ENCODE results near the gene SHOX. TPM values are rescaled to one million over a fixed set of nuclear protein-coding genes. Genes with fewer than 3 reads are reported as not detected.

The SHOX gene
- total RNA-seq, 1 donor from 2014 or later: not detected

DNA sequence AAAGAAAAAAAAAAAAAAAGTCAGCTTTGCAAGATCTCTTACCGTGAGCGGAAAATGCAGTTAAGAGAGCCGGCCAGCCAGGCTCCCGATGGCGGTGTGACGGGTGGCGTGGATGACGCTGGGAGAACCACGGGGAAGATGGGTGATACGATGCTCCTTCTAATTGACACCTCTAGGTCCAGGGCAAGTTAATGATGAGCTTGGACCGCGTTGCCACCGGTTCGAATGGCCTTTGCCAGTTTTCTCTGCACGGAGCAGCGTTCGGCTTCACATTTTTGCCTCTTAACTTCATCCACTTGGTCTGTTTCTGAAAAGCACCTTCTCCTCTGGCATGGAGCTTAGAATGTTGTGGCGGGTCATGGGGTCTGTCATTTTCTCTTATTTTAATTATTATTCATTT lies 33.2 kb downstream of the SHOX start:
- intact Hi-C loops (cut with micrococcal nuclease): no loop called here

DNA sequence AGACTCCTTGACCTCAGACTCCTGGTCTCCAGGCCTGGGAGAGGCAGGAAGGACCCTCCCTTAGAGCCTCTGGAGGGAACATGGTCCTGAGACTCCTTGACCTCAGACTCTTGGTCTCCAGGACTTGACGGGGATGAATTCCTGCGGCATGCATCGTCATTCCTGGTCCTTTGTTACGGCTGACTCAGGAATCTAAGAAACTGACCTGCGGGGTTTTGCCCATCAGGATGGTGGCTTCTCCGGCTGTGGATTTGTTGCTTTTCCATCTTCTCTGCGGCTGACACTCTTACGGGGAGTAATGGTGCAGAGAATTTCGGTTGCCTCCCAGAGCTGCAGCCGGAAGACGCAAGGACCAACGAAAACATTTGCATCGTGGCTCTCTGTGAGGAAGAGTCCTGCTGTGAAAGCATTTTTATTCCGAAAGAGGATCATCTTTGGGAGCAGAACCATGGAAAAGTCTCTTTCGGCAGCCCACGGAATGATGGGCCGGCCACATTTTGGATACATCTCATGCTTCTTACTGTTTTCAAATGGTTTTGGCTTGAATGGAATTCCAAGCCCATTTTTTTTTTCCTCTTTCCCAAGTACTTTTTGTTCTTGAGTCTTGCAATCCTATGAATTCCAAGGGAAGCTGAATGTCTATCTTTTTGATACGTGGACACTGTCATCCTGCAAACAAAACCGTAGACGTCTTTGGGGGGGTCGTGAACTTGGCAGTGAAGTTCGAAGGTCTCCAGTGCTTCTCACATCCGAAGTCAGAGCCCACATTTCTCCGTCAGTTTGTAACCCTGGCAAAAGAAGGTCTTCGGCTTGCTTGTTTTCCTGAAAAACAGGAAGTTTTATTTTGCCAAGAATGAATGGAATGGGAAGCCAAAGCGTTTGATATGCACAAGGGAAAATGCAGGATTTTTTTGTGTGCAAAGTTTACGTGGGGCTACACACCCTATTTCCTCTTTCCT lies 36.5 kb downstream of the SHOX start:
- intact Hi-C loops (cut with micrococcal nuclease): no loop called here

DNA sequence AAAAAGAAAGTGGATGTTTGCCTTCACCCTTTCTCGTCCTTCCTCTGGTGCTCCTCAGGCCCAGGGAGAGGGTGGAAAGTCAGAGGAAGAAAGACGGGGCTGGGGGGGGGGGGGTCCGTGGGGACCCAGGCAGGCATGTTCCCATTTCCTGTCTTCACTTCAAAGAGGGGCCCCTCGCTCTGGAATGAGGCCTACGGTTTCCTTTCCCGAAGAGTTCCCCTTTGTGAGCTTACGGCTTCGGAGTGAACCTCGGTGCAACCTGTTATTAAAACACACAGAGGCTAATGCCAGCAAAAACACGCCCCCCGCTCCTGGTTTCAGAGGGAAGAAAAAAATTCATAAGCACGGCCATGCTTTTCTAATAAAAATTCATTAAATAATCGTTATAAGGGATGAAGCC lies 40.1 kb downstream of the SHOX start:
- intact Hi-C loops (cut with micrococcal nuclease): no loop called here

DNA sequence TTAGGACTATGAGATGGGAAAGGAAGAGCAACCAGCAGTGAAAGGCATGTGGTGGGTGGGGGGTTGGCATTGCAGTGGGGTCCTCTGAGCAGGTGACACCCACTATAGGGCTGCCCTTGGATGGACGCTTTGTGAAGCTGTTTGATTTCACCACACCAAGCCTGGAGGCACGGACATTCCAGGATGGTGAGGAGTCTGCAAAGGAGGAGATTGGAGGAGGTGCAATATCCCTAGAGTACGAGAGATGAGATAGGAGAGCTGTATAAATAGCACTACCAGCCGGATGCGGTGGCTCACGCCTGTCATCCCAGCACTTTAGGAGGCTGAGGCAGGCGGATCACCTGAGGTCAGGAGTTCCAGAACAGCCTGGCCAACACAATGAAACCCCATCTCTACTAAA lies 42.3 kb downstream of the SHOX start:
- intact Hi-C loops (cut with micrococcal nuclease): no loop called here

DNA sequence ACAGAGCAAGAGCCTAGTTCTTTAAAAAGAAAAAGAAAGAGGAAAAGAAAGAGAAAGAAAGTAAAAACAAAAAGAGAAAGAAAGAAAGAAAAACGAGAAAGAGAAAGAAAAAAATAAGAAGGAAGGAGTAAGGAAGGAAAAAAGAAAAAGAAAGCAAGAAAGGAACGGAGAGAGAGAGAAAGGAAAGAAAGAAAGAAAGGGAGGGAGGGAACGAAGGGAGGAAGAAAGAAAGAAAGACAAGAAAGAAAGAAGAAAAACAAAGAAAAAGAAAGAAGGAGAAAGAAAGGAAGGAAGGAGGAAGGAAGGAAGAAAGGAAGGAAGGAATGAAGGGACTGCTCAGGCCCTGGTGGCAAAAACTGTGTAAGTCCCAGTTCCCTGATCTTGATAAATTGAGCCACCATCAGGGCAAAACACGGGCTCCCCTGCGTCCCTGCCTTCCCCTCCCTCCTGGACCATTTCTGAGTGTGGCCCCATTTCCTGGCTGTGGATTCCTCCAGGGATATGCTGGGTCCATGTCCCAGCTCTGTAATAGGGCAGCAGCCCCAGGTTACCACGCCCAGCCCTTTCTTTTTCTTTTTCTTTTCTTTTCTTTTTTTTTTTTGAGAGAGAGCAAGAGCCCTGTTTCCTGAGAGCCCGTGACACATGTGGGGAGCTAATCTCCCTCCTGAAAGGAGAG lies 44.8 kb downstream of the SHOX start:
- intact Hi-C loops (cut with micrococcal nuclease): no loop called here

DNA sequence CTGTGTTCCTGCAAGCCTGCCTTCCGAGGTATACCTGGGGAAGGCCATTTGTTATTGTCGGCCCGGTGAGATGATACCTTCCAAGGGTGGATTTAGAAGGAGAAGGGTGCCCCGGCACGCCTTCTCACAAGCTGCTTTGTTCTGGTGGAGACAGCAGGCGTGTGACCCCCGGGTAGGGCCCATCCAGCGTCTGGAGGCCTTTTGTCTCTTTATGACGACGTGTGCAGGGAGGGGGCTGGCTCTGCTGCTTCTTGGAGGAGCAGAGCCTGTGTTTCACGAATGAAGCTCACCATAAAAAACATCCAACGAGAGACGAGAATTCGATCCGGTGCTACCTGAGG lies 45.3 kb downstream of the SHOX start:
- intact Hi-C loops (cut with micrococcal nuclease): no loop called here

DNA sequence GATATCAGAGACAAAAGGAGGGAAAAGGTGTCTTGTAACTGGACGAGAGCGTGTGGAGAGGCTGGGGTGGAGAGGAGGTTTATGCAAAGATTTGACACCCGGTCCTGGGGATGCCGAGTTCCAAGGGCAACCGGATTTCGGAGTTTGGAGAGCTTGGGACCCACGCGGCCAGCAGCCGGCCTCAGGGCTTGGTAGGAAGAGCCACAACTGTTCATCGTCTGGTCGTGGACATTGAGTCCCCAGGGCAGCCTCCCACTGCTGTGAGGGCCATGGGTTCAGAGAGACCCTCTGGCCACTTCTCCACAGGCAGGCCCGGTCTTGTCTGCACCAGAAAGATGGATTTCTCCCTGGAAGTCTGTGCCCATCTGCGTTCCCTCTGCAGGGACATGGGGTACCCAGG lies 46.8 kb downstream of the SHOX start:
- intact Hi-C loops (cut with micrococcal nuclease): no loop called here

DNA sequence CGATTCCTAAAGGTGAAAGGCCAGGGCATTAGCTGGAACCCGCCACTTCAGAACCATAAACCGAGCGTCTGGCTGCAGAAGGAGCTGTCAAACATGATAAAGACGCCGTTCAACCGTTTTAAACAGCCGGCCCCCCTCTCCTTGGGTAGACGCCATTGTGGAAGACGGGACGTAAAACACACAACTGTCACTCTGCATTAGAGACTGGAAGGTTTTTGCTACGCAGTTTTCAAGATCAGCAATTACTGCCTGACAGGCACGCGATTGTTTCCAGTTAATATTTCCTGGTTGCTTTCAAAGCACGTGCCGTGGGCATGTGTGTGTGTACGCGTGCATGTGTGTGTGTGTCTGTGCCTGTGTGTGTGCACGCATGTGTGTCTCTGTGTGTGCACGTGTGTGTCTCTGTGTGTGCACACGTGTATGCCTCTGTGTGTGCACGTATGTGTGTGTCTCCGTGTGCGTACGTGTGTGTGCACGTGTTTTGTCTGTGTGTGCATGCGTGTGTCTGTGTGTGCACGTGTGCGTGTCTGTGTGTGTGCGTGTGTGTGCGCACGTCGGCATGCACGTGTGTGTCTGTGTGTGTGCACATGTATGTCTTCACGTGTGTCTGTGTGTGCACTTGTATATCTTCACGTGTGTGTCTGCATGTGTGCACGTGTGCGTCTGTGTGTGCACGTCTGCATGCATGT lies 48.8 kb downstream of the SHOX start:
- intact Hi-C loops (cut with micrococcal nuclease): no loop called here

DNA sequence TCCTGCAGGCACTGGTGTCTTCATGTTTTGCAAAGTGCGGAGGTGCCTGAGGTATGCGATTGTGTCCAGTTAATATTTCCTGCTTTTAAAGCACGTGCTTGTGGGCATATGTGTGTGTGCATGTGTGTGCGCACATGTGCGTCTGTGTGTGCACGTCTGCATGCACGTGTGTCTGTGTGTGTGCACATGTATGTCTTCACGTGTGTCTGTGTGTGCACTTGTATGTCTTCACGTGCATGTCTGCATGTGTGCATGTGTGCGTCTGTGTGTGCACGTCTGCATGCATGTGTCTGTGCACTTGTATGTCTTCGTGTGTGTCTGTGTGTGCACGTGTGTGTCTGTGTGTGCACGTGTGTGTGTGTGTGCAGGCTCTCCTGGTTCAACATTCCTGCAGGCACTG lies 49.5 kb downstream of the SHOX start:
- intact Hi-C loops (cut with micrococcal nuclease): no loop called here

DNA sequence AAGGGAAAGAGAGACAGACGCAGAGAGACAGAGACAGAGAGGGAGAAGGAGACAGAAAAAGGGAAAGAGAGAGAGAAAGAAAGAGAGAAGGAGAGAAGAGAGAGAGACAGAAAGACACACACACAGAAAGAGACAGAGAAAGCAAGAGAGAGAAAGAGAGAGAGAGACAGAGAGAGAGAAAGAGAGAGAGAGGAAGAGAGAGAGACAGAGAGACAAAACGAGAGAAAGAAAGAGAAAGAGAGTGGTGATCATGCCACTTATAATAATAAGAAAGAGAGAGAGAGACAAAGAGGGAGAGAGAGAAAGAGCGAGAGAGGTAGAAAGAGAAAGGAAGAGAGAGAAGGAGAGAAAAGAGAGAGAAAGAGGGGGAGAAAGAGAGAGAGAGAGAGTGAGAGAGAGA lies 51.4 kb downstream of the SHOX start:
- intact Hi-C loops (cut with micrococcal nuclease): no loop called here

DNA sequence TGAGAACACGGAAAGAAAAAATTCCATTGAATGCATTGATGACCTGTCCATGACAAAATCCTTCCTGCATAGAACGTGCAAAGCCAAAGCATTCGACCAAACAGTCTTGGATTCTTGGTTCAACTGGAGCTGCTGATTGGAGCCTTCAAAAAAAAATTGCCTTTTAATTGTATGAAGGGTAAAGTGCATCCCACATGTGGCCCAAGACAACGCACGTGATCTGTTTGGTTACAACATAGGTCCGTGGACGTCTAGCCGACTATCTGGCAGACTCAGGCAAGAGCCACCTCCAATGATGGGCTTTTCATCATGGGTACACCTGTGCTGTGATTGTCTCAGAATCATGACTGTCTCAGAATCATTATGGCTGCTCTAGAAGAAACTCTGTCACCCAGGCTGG lies 52.3 kb downstream of the SHOX start:
- intact Hi-C loops (cut with micrococcal nuclease): no loop called here

DNA sequence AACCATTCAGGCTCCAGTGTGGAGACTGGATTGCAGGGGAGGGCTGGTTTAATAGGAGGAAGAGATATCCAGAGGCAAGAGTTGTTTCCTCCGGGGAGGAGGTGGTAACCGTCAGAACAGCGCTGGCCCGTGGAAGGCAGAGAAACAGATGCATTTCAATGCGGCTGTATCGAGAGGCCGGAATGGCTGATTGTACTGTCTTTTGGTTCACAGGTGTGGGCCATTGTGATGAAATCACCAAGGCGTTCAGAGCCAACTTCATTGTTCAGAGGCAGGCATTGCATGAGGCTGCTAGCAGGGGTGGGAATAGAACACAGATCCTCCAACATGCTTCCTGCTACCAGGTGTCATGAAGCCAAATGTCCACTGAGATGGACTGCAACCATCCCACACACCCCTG lies 53.0 kb downstream of the SHOX start:
- intact Hi-C loops (cut with micrococcal nuclease): no loop called here

DNA sequence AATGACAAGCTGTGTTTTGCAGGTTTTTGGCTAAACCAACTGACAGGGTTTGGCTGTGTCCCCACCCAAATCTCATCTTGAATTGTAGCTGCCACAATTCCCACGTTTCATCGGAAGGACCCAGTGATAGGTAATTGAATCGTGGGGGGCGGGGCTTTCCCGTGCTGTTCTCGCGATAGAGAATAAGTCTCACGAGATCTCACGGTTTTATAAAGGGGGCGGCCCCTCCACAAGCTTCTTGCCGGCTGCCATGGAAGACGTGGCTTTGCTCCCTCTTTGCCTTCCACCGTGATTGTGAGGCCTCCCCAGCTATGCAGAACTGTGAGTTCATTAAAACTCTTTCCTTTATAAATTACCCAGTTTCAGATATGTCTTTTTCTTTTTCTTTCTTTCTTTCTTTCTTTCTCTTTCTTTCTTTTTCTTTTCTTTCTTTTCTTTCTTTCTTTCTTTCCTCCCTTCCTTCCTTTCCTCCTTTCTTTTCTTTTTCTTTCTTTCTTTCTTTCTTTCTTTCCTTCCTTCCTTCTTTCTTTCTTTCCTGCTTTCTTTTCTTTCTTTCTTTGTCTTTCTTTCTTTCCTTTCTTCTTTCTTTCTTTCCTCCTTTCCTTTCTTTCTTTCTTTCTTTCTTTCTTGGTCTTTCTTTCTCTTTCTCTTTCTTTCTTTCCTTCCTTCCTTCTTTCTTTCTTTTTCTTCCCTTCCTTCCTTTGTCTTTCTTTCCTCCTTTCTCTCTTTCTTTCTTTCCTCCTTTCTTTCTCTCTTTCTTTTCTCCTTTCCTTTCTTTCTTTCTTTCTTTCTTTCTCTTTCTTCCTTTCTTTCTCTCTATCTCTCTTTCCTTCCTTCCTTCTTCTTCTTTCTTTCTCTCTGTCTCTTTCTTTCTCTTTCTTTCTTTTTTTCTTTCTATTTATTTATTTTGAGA lies 54.8 kb downstream of the SHOX start:
- intact Hi-C loops (cut with micrococcal nuclease): no loop called here

DNA sequence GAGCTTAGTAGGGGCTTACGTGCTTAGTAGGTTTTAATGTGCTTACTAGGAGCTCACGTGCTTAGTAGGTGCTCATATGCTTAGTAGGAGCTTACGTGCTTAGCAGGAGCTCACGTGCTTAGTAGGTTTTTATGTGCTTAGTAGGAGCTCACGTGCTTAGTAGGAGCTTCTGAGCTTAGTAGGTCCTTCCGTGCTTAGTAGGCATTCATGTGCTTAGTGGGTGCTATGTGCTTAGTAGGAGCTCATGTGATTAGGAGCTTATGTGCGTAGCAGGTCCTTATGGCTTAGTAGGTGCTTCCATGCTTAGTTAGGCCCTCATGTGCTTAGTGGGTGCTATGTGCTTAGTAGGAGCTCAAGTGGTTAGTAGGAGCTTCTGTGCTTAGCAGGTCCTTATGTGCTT lies 59.4 kb downstream of the SHOX start:
- intact Hi-C loops (cut with micrococcal nuclease): no loop called here

DNA sequence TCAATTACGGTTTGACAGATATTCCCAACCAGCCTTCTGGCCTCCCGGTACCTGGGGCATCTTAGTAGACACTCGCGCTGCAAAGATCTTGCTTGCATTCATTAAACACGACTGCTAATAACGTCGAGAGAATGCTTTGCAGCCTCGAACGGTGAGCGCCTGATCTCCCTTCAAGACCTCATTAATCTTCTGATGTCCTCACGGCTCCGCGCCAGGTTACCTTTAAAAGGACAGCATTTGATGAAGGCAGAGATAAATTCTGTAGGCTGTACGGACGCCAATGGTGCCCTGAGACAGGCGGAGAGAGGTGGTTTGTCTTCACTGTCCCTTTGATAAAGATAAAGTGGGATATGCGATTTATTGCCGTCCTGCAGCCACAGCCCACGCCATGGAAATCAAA lies 64.2 kb downstream of the SHOX start:
- intact Hi-C loops (cut with micrococcal nuclease): no loop called here

DNA sequence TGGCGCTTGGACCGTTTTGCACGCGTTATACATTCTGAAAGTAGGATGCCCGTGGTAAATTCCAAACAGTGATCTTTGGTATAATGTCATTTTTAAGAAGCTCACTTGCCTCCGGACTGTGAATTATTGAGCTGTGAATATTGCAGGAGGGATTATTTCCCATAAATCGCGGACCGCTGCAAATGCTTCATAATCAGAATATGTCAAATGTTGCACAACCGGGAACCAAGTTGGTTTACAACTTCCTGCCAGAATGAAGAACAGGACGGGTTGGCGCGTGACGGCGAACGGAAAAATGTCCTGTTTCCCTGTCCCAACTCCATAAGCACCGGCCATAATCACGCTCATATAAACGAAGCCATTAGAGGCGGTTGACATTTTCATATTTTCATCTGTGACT lies 67.6 kb downstream of the SHOX start:
- intact Hi-C loops (cut with micrococcal nuclease): no loop called here

DNA sequence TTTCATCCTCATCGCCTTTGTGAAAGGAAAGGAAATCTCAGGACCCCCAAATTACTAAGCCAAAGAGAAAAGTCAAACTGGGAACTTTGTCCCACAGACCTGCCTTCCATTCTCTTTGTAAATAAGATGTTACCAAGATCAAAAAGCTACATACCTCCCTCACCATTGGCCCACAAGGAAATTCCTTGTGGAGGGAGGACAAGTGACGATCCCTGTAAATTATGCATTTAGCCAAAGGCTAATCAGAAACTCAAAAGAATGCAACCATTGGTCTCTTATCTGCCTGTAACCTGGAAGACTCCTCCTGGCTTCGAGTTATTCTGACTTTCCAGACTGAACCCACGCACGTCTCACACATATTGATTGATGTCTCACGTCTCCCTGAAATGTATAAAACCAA lies 70.3 kb downstream of the SHOX start:
- intact Hi-C loops (cut with micrococcal nuclease): no loop called here

DNA sequence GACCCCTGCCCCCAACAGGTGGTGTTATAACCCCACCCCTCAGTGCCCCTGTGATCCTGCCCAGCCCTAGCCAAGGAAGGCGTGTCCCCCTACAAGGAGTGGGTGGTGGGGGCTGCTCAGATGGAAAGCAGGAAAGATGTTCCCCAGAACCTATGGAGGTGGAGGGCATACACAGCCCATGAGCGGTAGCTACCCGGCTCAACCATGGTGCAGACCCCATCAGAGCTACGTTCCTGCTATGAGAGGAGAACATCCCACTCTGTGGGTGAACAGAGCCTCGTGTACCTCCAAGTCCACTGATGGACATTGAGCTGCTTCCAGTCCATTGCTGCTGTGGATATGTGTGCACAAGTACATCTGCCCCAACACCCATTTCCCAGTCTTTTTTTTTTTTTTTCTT lies 71.1 kb downstream of the SHOX start:
- intact Hi-C loops (cut with micrococcal nuclease): no loop called here

DNA sequence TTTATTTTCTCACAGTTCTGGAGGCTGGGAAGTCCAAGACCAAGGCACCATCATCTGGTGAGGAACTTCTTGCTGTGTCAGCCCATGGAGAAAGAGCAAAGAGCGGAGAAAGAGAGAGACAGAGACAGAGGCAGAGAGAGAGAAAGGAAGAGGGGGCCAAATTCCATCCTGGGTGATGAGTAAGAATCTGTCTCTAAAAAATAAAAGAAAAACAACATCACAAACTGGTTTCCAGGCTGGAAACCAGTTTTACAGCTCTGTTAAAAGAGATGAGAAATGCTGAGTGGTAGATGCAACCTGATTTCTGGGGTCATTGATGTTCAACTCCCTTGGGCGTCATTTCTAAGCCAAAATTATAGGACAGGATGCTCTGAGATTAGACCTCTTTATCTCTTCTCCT lies 72.9 kb downstream of the SHOX start:
- intact Hi-C loops (cut with micrococcal nuclease): no loop called here

DNA sequence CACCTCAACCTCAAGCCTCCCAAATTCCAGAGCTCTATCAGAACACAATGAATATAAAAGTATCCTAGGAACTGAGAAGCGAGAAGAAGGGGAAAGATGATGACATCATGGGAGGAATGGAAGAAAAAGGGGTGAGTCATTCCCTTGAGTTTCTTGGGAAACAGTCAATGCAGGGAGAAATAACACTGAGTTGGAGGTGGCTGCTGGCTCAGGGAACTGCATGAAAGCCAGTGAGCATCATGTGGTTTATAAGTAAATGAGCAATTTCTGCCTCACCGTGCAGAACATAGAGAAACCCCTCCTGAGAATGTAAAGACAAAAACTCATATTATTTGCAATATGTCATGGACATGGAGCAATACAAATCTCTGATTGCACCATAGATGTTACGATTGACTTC lies 73.3 kb downstream of the SHOX start:
- intact Hi-C loops (cut with micrococcal nuclease): no loop called here

Measured in T-helper 1 cell treated with Interleukin-12 subunit alpha and Interleukin-12 subunit beta and Interleukin-4 antibody, amounts not matched to agents 30 ng/mL and 1 ng/mL, for 36 hours (primary cell).